Measurements from ENCODE around the gene TMEM144.

GRCh38 chr4:158214856-158215255 is 4.6 kb downstream of the TMEM144 start:
- TF ChIP-seq REST (IDR thresholded peaks at IDR 0.05; ENCODE audit: insufficient read depth in 1 of 2, low read depth in 2 of 2, low read length in 1 of 2) (no peak), CTCF (IDR thresholded peaks at IDR 0.05) (no peak), TCF7L2 (IDR thresholded peaks at IDR 0.05; ENCODE audit: low read depth, low read length) (no peak), POLR2AphosphoS5 (IDR thresholded peaks at IDR 0.05; ENCODE audit: low read depth, low read length) (no peak), SIN3A (IDR thresholded peaks at IDR 0.05; ENCODE audit: borderline replicate concordance, insufficient read depth, low read depth, low read length) (no peak)
